K562 (cell line): ENCODE measurements around the gene SLC25A29. TPM values are rescaled to one million over a fixed set of nuclear protein-coding genes. Genes with fewer than 3 reads are reported as not detected.

ENCODE experiments used
- ATAC-seq: fragments of 200-7000 bp; cut with Tn5 transposase; 3 replicates; pipeline ENCODE4 v1.9.1; 2020; ENCODE audit warnings: moderate library complexity
- BruUV-seq: library from RNA; stranded (reverse); fragments of 400-500 nt; replicated peaks from 2 replicates; lab custom pipeline; 2021; lab: Mats Ljungman, UMichigan
- CTCF ChIA-PET: fragments of 300-600 bp; formaldehyde crosslinking; extraction: SDS; loops from one replicate; lab custom pipeline; 2021; ENCODE audit warnings: low intra/inter-chr PET ratio; lab: Yijun Ruan, JAX
- POLR2A ChIA-PET: fragments of 300-600, 350-650 bp; sonication (Branson Sonifier 250); formaldehyde crosslinking; extraction: SDS; loops from one replicate; lab custom pipeline; 2021; ENCODE audit warnings: antibody characterized with exemption, inconsistent platforms; lab: Yijun Ruan, JAX
- DNase-seq, 4 experiments: peaks; one replicate each; pipeline versions ENCODE4 v3.0.0 to v3.0.0-alpha.2; 2011 to 2018; ENCODE audit warnings: low spot score in 3 of 4, mixed read lengths in 3 of 4; ENCODE audit errors: extremely low read depth in 1 of 4
- FAIRE-seq: peaks from 2 replicates; lab custom pipeline; 2011; peaks lifted over from hg19 to GRCh38; lab: Jason Lieb, UNC
- H2AFZ ChIP-seq: 2 replicates; pipeline ENCODE4 v1.6.0; 2011; ENCODE audit warnings: low read depth, low read length, control low read depth, inconsistent platforms
- H3K27ac ChIP-seq: fragments of 200-600 bp; 3 replicates; pipeline ENCODE4 v1.8.0; 2011; ENCODE audit warnings: low read depth, mild to moderate bottlenecking, control low read depth, inconsistent platforms, low read length, moderate library complexity, mixed read lengths; ENCODE audit errors: extremely low read depth
- H3K27me3 ChIP-seq, 2 experiments: fragments of 300-600 bp in 1 of 2; 2 replicates in 1 of 2; 3 replicates in 1 of 2; pipeline versions ENCODE4 v1.6.0 to v1.8.0; 2011; ENCODE audit warnings: inconsistent platforms in 2 of 2, low read length in 2 of 2, mild to moderate bottlenecking in 1 of 2, mixed read lengths in 1 of 2, moderate library complexity in 1 of 2; ENCODE audit not compliant: control insufficient read depth in 2 of 2, insufficient read depth in 2 of 2
- H3K36me3 ChIP-seq: fragments of 300-600 bp; 3 replicates; pipeline ENCODE4 v1.8.0; 2011; ENCODE audit warnings: mild to moderate bottlenecking, low read length, inconsistent platforms; ENCODE audit not compliant: control insufficient read depth, insufficient read depth
- H3K4me1 ChIP-seq, 2 experiments: fragments of 200-600 bp in 1 of 2; replicated peaks in 1 of 2; 2 replicates in 1 of 2; 3 replicates in 1 of 2; pipeline versions ENCODE4 v1.5.1 to v1.8.0; 2011; ENCODE audit warnings: inconsistent platforms in 2 of 2, low read length in 2 of 2, mild to moderate bottlenecking in 1 of 2, mixed read lengths in 1 of 2, moderate library complexity in 1 of 2; ENCODE audit not compliant: control insufficient read depth in 2 of 2, insufficient read depth in 2 of 2
- H3K4me2 ChIP-seq: 2 replicates; pipeline ENCODE4 v1.6.1; 2011; ENCODE audit warnings: low read length, control low read depth, inconsistent platforms, mixed read lengths; ENCODE audit not compliant: insufficient read depth
- H3K4me3 ChIP-seq: fragments of 200-600 bp; sonication (generic), shearing (Covaris generic); 2 replicates; pipeline ENCODE4 v1.5.1; 2016; ENCODE audit warnings: control low read depth, inconsistent platforms
- H3K79me2 ChIP-seq: fragments of 200-600 bp; 3 replicates; pipeline ENCODE4 v1.8.0; 2011; ENCODE audit warnings: low read length, inconsistent platforms; ENCODE audit not compliant: control insufficient read depth, insufficient read depth
- H3K9ac ChIP-seq, 2 experiments: 2 replicates each; pipeline versions ENCODE4 v1.6.0 to v1.6.1; 2011; ENCODE audit warnings: low read depth in 2 of 2, low read length in 2 of 2, control low read depth in 1 of 2, inconsistent platforms in 1 of 2, mild to moderate bottlenecking in 1 of 2, mixed read lengths in 1 of 2; ENCODE audit not compliant: insufficient read depth in 1 of 2
- H3K9me1 ChIP-seq: one replicate; pipeline ENCODE4 v1.6.0; 2011; ENCODE audit warnings: inconsistent platforms, mild to moderate bottlenecking, low read length, moderate library complexity; ENCODE audit not compliant: control insufficient read depth, insufficient read depth
- H3K9me3 ChIP-seq: replicated peaks from 2 replicates; pipeline ENCODE4 v1.5.1; 2011; ENCODE audit warnings: low read depth, low read length, inconsistent platforms; ENCODE audit not compliant: control insufficient read depth, insufficient read depth
- H4K20me1 ChIP-seq: replicated peaks from 2 replicates; pipeline ENCODE4 v1.6.1; 2011; ENCODE audit warnings: low read length, inconsistent platforms, mixed read lengths; ENCODE audit not compliant: control insufficient read depth, insufficient read depth
- CHAMP1 ChIP-seq: fragments of 450-650 bp; IDR thresholded peaks from 2 replicates; pipeline ENCODE4 v1.6.1; 2016; ENCODE audit warnings: mild to moderate bottlenecking
- CSDE1 ChIP-seq, 2 experiments: fragments of 450-650 bp; IDR thresholded peaks; 2 replicates each; pipeline ENCODE4 v1.6.1; 2016; ENCODE audit warnings: mild to moderate bottlenecking in 1 of 2
- ELK3 ChIP-seq: fragments of 450-650 bp; formaldehyde crosslinking; IDR thresholded peaks from 2 replicates; pipeline ENCODE4 v1.4.0; 2020; ENCODE audit warnings: mild to moderate bottlenecking
- ESRRA ChIP-seq: fragments of 450-650 bp; IDR thresholded peaks from 2 replicates; pipeline ENCODE4 v1.6.1; 2014; ENCODE audit warnings: low read depth, mild to moderate bottlenecking, moderate library complexity, borderline replicate concordance
- EWSR1 ChIP-seq: fragments of 450-650 bp; IDR thresholded peaks from 2 replicates; pipeline ENCODE4 v1.6.1; 2018; ENCODE audit warnings: borderline replicate concordance, mild to moderate bottlenecking, low read depth, moderate library complexity; ENCODE audit not compliant: partially characterized antibody
- HCFC1 ChIP-seq: IDR thresholded peaks from 2 replicates; pipeline ENCODE4 v1.6.1; 2012; ENCODE audit warnings: low read depth, low read length, improper control_type of control experiment
- RBM14 ChIP-seq: fragments of 200-400 bp; formaldehyde crosslinking; IDR thresholded peaks from 2 replicates; pipeline ENCODE4 v1.6.1; 2018; ENCODE audit warnings: low read depth, mild to moderate bottlenecking, low read length, moderate library complexity, borderline replicate concordance; ENCODE audit not compliant: insufficient read depth
- SFPQ ChIP-seq: fragments of 200-400 bp; formaldehyde crosslinking; IDR thresholded peaks from 2 replicates; pipeline ENCODE4 v1.6.1; 2017; ENCODE audit warnings: mild to moderate bottlenecking, low read depth, low read length, moderate library complexity
- SMAD2 ChIP-seq: fragments of 150-350 bp; IDR thresholded peaks from 2 replicates; pipeline ENCODE4 v1.6.1; 2014; ENCODE audit warnings: low read depth, mild to moderate bottlenecking, low read length
- SRF ChIP-seq, 2 experiments: fragments of 250-450, 450-650 bp in 1 of 2; sonication (Bioruptor Pico) in 1 of 2; sonication (generic) in 1 of 2; formaldehyde crosslinking; IDR thresholded peaks; 2 replicates each; pipeline versions ENCODE4 v1.5.0 to v1.5.1; 2020 to 2022; ENCODE audit warnings: mild to moderate bottlenecking in 1 of 2, missing genetic modification reagents in 1 of 2
- TCF3 ChIP-seq: sonication (generic); formaldehyde crosslinking; IDR thresholded peaks from 2 replicates; pipeline ENCODE4 v1.4.0; 2020; ENCODE audit warnings: mild to moderate bottlenecking, missing genetic modification reagents
- ZBTB1 ChIP-seq: sonication (generic); formaldehyde crosslinking; IDR thresholded peaks from 2 replicates; pipeline ENCODE4 v1.8.1; 2023; ENCODE audit warnings: missing genetic modification reagents, low read depth, mild to moderate bottlenecking, borderline replicate concordance
- ZBTB33 ChIP-seq: sonication (generic); formaldehyde crosslinking; IDR thresholded peaks from 2 replicates; pipeline ENCODE4 v1.8.1; 2023; ENCODE audit warnings: mild to moderate bottlenecking, missing genetic modification reagents
- ZNF445 ChIP-seq: fragments of 250-450 bp; sonication (Bioruptor Pico); IDR thresholded peaks from 2 replicates; pipeline ENCODE4 v1.4.0; 2020; ENCODE audit warnings: low read depth, mild to moderate bottlenecking, moderate library complexity
- ZNF717 ChIP-seq: fragments of 250-450 bp; sonication (Bioruptor Pico); IDR thresholded peaks from 2 replicates; pipeline ENCODE4 v1.5.0; 2021
- WGBS: fragments of 100-300 bp; shearing (Covaris generic); methylation state at CpG from one replicate; pipeline ENCODE4 v1.1.6; 2016; ENCODE audit warnings: low coverage, mixed read lengths; ENCODE audit not compliant: insufficient coverage; ENCODE audit errors: missing lambda C conversion rate; 5-methylcytosine and 5-hydroxymethylcytosine counted together
- in situ Hi-C: fragments of 300-500 bp; cut with MboI; formaldehyde crosslinking; loops from 4 replicates; pipeline ENCODE4 v1.15.0; 2018; ENCODE audit warnings: inconsistent platforms, mixed read lengths
- intact Hi-C: fragments of 100-400 bp; cut with micrococcal nuclease; formaldehyde crosslinking; loops from 2 replicates; pipeline ENCODE4 v1.14.2; 2022
- polyA plus RNA-seq, 8 experiments: library from polyadenylated mRNA; depleted of rRNA in 4 of 8; stranded (reverse) in 5 of 8; unstranded in 3 of 8; fragments of >200 nt; fragmentation: Nextera tagmentation in 2 of 8; fragmentation: Illumina TruSeq in 1 of 8; extraction: Ambion mirVana in 2 of 8; extraction: Trizol in 1 of 8; gene quantifications; 2 replicates each; pipeline versions ENCODE4 v1.2.1 to v1.2.3, GENCODE V29; 2011 to 2014; ENCODE audit warnings: inconsistent platforms in 1 of 8, missing spikeins in 1 of 8
- total RNA-seq, 7 experiments: library from RNA; depleted of rRNA in 6 of 7; stranded (reverse); fragments of >200 nt in 6 of 7; fragmentation: Illumina TruSeq in 2 of 7; extraction: Trizol in 2 of 7; gene quantifications; 2 replicates each; pipeline versions ENCODE4 v1.2.1 to v1.2.3, GENCODE V29; 2011 to 2021; ENCODE audit warnings: low replicate concordance in 1 of 7

The SLC25A29 gene
- total and polyA plus RNA-seq, 9 of the 15 experiments (the other 6 are each of a cell fraction or from before 2014, with no cell fraction given) = 0.07 to 17.5 (median 4.8) TPM

GRCh38 chr14:100275214-100275613, 31.0 kb downstream of the SLC25A29 start:
- ATAC-seq (no peak), DNase-seq (no peak), FAIRE-seq (no peak)
- no TSS peak for BruUV-seq
- no peak overlapping the region for H3K27ac ChIP-seq
- H2AFZ ChIP-seq = no peak overlapping the region
- ChIA-PET POLR2A (interaction anchor here (0.6 kb wide), 1 partner anchor 11 kb away, joined by 3 read pairs; no protein-coding TSS in a partner anchor), CTCF (no interaction called here)
- no peak overlapping the region for H3K4me3 ChIP-seq
- intact Hi-C loops (no loop called here), in situ Hi-C loops (no loop called here)
- no peaks in the 10 kb centered on the region for H3K9me1 ChIP-seq
- 84% methylated on average over 7 of the region's 7 CpGs for WGBS
- H3K9me3 ChIP-seq = no peaks in the 10 kb centered on the region
- H3K79me2 ChIP-seq = peaks cover 90% of the 10 kb centered on the region
- peaks cover 72% of the 10 kb centered on the region; the same call in 2 of the 3 replicates for H3K36me3 ChIP-seq
- no peak overlapping the region for H3K9ac ChIP-seq
- no peaks in the 10 kb centered on the region for H3K27me3 ChIP-seq
- H3K4me1 ChIP-seq = peaks cover 0 to 7% of the 10 kb centered on the region in 2 experiments; a peak in 2 of 5 replicates
- H4K20me1 ChIP-seq = 0 out of 2 replicates have a peak, but pooled peaks cover 6% of the 10 kb centered on the region
- no peak overlapping the region for H3K4me2 ChIP-seq
- TF ChIP-seq ESRRA (no peak), SRF (CRISPR knock-in tag; IDR thresholded peaks at IDR 0.05) (no peak), ZBTB1 (CRISPR knock-in tag) (no peak), HCFC1 (no peak), RBM14 (no peak), CHAMP1 (no peak), CSDE1 (IDR thresholded peaks at IDR 0.05) (no peak), ELK3 (CRISPR knock-in tag) (no peak), EWSR1 (no peak), ZNF717 (CRISPR knock-in tag) (no peak), SFPQ (no peak), ZBTB33 (CRISPR knock-in tag) (no peak), SMAD2 (no peak), ZNF445 (CRISPR knock-in tag) (no peak), TCF3 (CRISPR knock-in tag) (no peak)
